RWPE2 (cell line): Measurements from ENCODE around the gene ABCC8.

Source experiments
- ATAC-seq: fragments of 200-7000 bp; cut with Tn5 transposase; 3 replicates; pipeline ENCODE4 v1.9.1; 2021; ENCODE audit warnings: low read depth
- DNase-seq: peaks from one replicate; pipeline ENCODE4 v3.0.0-alpha.2; 2020; ENCODE audit warnings: low spot score
- H3K27ac ChIP-seq: fragments of 450-650 bp; 2 replicates; pipeline ENCODE4 v1.5.1; 2017; ENCODE audit warnings: mild to moderate bottlenecking; ENCODE audit not compliant: poor library complexity, severe bottlenecking
- H3K27me3 ChIP-seq: fragments of 250-450 bp; sonication (Bioruptor Pico); 2 replicates; pipeline ENCODE4 v1.5.1; 2021; ENCODE audit warnings: mild to moderate bottlenecking, moderate library complexity; ENCODE audit not compliant: insufficient read depth, poor library complexity, severe bottlenecking
- H3K36me3 ChIP-seq: fragments of 250-450 bp; sonication (Bioruptor Pico); 2 replicates; pipeline ENCODE4 v1.5.1; 2020; ENCODE audit warnings: low read depth, mild to moderate bottlenecking, moderate library complexity
- H3K4me1 ChIP-seq: fragments of 250-450 bp; sonication (Bioruptor Pico); 2 replicates; pipeline ENCODE4 v1.5.1; 2021; ENCODE audit warnings: mild to moderate bottlenecking, moderate library complexity; ENCODE audit not compliant: insufficient read depth, poor library complexity, severe bottlenecking
- H3K4me3 ChIP-seq: fragments of 250-450 bp; sonication (Bioruptor Pico); 2 replicates; pipeline ENCODE4 v1.5.1; 2021; ENCODE audit warnings: mild to moderate bottlenecking, moderate library complexity; ENCODE audit not compliant: severe bottlenecking
- H3K9me3 ChIP-seq: fragments of 250-450 bp; sonication (Bioruptor Pico); 2 replicates; pipeline ENCODE4 v1.5.1; 2021; ENCODE audit warnings: mild to moderate bottlenecking, moderate library complexity; ENCODE audit not compliant: severe bottlenecking
- TF ChIP-seq, protein P1 (sequence below): fragments of 450-650 bp; IDR thresholded peaks from one replicate; pipeline ENCODE4 v1.5.1; 2017; ENCODE audit warnings: mild to moderate bottlenecking, moderate library complexity; ENCODE audit not compliant: poor library complexity, severe bottlenecking

Gene ABCC8

DNA sequence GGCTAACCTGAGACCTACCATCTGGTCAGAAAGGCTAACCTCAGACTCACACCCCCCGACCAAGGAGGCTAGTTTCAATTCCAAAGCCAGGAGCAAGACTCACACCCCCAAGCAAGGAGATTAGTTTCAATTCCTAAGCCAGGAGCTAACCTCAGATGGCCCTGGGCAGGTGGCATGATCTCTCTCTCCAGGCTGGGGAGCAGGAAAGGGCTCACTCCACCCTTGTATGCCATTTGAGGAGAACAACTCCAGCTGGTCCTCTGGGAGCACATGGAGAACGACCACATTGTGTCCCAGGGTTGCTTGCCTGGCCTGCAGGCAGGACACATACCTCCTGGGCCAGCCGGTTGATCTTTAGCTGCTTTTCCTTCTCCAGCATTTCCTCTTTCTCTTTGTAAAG lies 34.9 kb upstream of the ABCC8 start:
- H3K36me3 ChIP-seq, result no peaks in the 10 kb centered on the region
- no peaks in the 10 kb centered on the region for H3K9me3 ChIP-seq
- no peak overlapping the region for H3K27ac ChIP-seq
- ATAC-seq, result no peak
- TF ChIP-seq, protein P1, sequence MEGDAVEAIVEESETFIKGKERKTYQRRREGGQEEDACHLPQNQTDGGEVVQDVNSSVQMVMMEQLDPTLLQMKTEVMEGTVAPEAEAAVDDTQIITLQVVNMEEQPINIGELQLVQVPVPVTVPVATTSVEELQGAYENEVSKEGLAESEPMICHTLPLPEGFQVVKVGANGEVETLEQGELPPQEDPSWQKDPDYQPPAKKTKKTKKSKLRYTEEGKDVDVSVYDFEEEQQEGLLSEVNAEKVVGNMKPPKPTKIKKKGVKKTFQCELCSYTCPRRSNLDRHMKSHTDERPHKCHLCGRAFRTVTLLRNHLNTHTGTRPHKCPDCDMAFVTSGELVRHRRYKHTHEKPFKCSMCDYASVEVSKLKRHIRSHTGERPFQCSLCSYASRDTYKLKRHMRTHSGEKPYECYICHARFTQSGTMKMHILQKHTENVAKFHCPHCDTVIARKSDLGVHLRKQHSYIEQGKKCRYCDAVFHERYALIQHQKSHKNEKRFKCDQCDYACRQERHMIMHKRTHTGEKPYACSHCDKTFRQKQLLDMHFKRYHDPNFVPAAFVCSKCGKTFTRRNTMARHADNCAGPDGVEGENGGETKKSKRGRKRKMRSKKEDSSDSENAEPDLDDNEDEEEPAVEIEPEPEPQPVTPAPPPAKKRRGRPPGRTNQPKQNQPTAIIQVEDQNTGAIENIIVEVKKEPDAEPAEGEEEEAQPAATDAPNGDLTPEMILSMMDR, result no peak
- DNase-seq, result no peak
- no peaks in the 10 kb centered on the region for H3K4me1 ChIP-seq
- H3K27me3 ChIP-seq, result no peaks in the 10 kb centered on the region
- H3K4me3 ChIP-seq, result no peak overlapping the region

DNA sequence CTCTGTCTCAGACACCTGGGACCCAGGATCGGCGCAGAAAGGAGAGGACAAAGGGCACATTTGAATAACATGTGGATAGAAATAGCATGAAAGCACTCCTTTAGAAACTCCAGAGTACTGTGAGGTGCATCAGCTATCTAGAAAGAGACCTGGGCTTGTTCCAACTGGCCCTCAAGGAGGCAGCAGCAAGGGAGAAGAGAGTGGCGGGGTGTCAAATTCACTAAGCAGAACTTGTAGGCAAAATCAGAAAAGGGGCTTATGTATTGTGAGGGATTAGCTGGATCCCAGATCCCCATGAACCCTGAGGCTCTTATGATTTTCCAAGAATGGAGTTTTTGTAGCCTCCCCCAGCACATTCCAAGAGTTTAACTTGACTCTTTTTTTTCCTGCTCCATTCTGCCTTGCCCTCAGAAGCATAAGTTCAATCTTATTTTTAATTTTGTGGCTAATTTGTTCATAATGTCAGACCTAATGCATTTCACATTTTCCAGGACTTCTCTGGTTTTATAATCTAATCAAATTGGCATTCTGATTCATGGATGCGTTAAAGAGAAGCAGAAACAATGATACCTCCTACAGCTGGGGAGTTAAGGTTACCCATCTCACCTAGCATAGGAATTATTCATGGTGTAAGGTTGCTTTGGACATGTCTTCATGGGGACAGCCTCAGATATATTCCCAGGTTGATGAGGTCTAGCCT lies 34.0 kb upstream of the ABCC8 start:
- Histone ChIP-seq H3K36me3 (no peaks in the 10 kb centered on the region), H3K4me3 (no peak overlapping the region), H3K4me1 (no peaks in the 10 kb centered on the region), H3K27me3 (no peaks in the 10 kb centered on the region), H3K27ac (no peak overlapping the region), H3K9me3 (no peaks in the 10 kb centered on the region)
- DNase-seq, result no peak
- ATAC-seq, result no peak
- TF ChIP-seq, protein P1, result no peak

DNA sequence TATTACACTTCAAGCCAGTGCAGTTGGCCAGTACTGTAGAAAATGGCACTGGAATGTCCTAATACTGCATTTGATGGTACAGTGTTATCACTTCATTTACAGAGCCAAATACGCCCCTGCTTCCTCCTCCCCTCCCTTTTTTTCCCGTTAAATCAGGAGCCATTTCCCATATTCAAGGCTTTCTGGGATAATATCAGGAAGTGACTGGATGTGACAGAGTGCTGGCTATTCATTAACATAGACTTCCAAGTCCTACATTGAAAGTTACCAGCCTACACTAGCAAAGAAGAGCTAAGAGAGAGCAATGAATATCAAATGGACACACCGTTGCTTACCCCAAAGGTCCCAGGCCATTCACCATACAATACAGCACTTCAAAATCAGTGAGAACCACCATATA lies 32.1 kb upstream of the ABCC8 start:
- Histone ChIP-seq H3K36me3 (no peaks in the 10 kb centered on the region), H3K4me3 (no peak overlapping the region), H3K9me3 (no peaks in the 10 kb centered on the region), H3K27me3 (no peaks in the 10 kb centered on the region), H3K4me1 (no peaks in the 10 kb centered on the region), H3K27ac (no peak overlapping the region)
- ATAC-seq (no peak), DNase-seq (no peak)
- TF ChIP-seq, protein P1, result no peak

DNA sequence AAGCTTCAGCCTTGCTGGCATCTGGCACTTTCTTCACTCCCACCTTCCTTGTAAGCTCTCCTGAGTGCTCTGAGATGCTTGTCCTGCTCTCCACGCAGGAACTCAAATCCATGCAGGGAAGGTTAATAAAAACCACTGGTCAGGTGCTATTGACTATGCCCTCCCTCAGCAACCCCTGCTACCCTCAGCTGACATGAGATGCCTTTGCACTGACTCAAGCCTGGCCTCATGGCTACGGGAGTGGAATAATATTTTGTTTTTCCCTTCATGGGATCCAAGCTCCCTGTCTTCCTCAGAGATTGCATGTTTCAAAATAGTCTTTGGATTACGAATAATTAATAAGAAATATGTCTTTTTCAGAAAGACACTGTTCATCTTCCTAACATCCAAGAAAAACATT lies 31.7 kb upstream of the ABCC8 start:
- ATAC-seq (no peak), DNase-seq (no peak)
- Histone ChIP-seq H3K27me3 (no peaks in the 10 kb centered on the region), H3K9me3 (no peaks in the 10 kb centered on the region), H3K27ac (no peak overlapping the region), H3K36me3 (no peaks in the 10 kb centered on the region), H3K4me3 (no peak overlapping the region), H3K4me1 (no peaks in the 10 kb centered on the region)
- TF ChIP-seq, protein P1, result no peak

DNA sequence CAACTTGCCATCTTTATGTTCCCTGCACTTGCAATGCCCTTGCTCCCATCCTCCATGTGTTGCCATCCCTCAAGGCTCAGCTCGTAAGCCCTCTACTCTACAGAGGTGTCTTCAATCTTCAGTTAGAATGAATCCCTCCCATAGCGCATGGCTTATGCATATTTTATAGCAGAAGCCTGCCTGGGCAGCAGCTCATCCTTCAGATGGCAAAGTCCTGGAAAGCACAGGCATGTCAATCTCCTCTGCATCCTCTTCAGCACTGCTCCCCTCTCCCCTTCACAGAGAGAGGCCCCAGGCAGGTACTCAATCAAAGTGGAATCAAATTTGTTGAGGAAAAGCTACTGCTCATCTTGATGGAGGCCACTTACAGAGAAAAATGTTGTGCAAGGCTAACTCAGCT lies 31.1 kb upstream of the ABCC8 start:
- TF ChIP-seq, protein P1, result no peak
- H3K4me3 ChIP-seq, result no peak overlapping the region
- no peak for DNase-seq
- H3K27me3 ChIP-seq, result no peaks in the 10 kb centered on the region
- no peaks in the 10 kb centered on the region for H3K4me1 ChIP-seq
- no peaks in the 10 kb centered on the region for H3K36me3 ChIP-seq
- H3K27ac ChIP-seq, result no peak overlapping the region
- no peaks in the 10 kb centered on the region for H3K9me3 ChIP-seq
- no peak for ATAC-seq
